ENCODE data around the gene WWTR1.

- no peak for TF ChIP-seq CTCF (conservative IDR thresholded peaks at IDR 0.05)
- no peak for TF ChIP-seq EZH2 (IDR thresholded peaks at IDR 0.05; ENCODE audit: low read depth)
These were observed 4.7 kb downstream of the WWTR1 start for GRCh38 chr3:149653136-149653535.
